Stimulated activated CD4-positive, alpha-beta T cell treated with anti-CD3 and anti-CD28 coated beads, Interleukin-4, amount 100 ng/mL, for 1 hour (primary cell): ENCODE data around the gene ZNF12.
"Not testable (repeated sequence)": the region's sequence is repeated elsewhere in the genome, so short reads cannot be mapped to it uniquely, and the experiment has no call there.

Experiments used
- DNase-seq: peaks from one replicate; pipeline ENCODE4 v3.0.0-alpha.2; 2020

ZNF12 gene

GRCh38 chr7:6706666-6707407, at the start of gene ZNF12:
Gene ZNF12, minus strand, starts transcription at chr7:6706947. Its CDS starts 1,774 bp downstream, at chr7:6705173.
- DNase-seq, result peak; percentile 97

- DNase-seq, result not testable (repeated sequence)
Measured at GRCh38 chr7:6753964-6754363, 47.2 kb upstream of the ZNF12 start, which contains the start of gene RSPH10B2. Gene RSPH10B2, plus strand, starts transcription at chr7:6754103. Its CDS starts 3,575 bp downstream, at chr7:6757678.

- not testable (repeated sequence) for DNase-seq
Measured at GRCh38 chr7:6750173-6750572, 43.4 kb upstream of the ZNF12 start.

- DNase-seq, result not testable (repeated sequence)
Measured at GRCh38 chr7:6749335-6749734, 42.6 kb upstream of the ZNF12 start.

GRCh38 chr7:6744410-6745100, 37.8 kb upstream of the ZNF12 start:
- not testable (repeated sequence) for DNase-seq

GRCh38 chr7:6738415-6738814, 31.7 kb upstream of the ZNF12 start:
- DNase-seq, result not testable (repeated sequence)

- no peak for DNase-seq
Measured at GRCh38 chr7:6730343-6730633, 23.5 kb upstream of the ZNF12 start.

GRCh38 chr7:6729492-6730342, 23.0 kb upstream of the ZNF12 start:
- DNase-seq, result peak; percentile 85

- DNase-seq, result not testable (repeated sequence)
Measured at GRCh38 chr7:6728893-6729491, 22.2 kb upstream of the ZNF12 start.

- no peak for DNase-seq
Measured at GRCh38 chr7:6727663-6728062, 20.9 kb upstream of the ZNF12 start.

- not testable (repeated sequence) for DNase-seq
Measured at GRCh38 chr7:6726341-6726740, 19.6 kb upstream of the ZNF12 start.

GRCh38 chr7:6725003-6725402, 18.3 kb upstream of the ZNF12 start:
- no peak for DNase-seq

- not testable (repeated sequence) for DNase-seq
Measured at GRCh38 chr7:6724351-6724750, 17.6 kb upstream of the ZNF12 start.

- no peak for DNase-seq
Measured at GRCh38 chr7:6718124-6718523, 11.4 kb upstream of the ZNF12 start.

GRCh38 chr7:6715898-6716297, 9.2 kb upstream of the ZNF12 start:
- DNase-seq, result not testable (repeated sequence)

GRCh38 chr7:6714360-6714759, 7.6 kb upstream of the ZNF12 start:
- DNase-seq, result no peak

- peak; percentile 10 for DNase-seq
Measured at GRCh38 chr7:6709808-6710207, 3.1 kb upstream of the ZNF12 start.

- no peak for DNase-seq
Measured at GRCh38 chr7:6708304-6708703, 1.6 kb upstream of the ZNF12 start.

GRCh38 chr7:6705959-6706665, 635 bp downstream of the ZNF12 start:
- peak; percentile 19 for DNase-seq

GRCh38 chr7:6701860-6702259, 4.9 kb downstream of the ZNF12 start:
- DNase-seq, result no peak

GRCh38 chr7:6700793-6701192, 6.0 kb downstream of the ZNF12 start:
- no peak for DNase-seq

GRCh38 chr7:6691609-6692106, 15.1 kb downstream of the ZNF12 start:
- no peak for DNase-seq
